Measurements from ENCODE around the gene SH3D19. TPM values are rescaled to one million over a fixed set of nuclear protein-coding genes. Genes with fewer than 3 reads are reported as not detected.
A peak's percentile ranks its signal among the peaks of the same experiment; 100 is the strongest.
"Not testable (repeated sequence)": the region's sequence is repeated elsewhere in the genome, so short reads cannot be mapped to it uniquely, and the experiment has no call there.

SH3D19 gene
- total RNA-seq, 4 donors from 2014 or later: 35.1 to 113 (median 38.6) TPM

DNA sequence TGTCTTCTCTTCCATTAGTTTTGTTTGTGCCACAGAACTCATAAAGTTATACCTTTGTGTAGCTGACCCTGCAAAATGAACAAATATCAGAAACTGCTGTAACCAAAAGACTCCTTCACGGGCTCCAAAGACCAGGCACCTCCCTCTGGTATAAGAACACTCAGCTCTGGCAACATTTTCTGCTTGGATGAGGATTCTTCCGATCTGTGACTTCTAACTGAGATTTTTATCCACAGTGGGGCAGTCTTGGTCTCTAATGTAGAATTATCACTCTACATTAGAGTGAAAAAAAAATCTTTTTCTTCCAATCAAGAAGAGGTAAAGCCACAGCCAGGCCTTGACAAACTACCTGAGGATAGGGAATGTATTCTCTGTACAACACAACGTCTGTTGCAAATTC is 86.9 kb downstream of the SH3D19 start:
- Histone ChIP-seq H3K27me3 (no peaks in the 10 kb centered on the region), H3K4me3 (no peak overlapping the region), H3K4me1 (peaks cover 0 to 8% (median 0%) of the 10 kb centered on the region in 3 donors), H3K9me3 (no peaks in the 10 kb centered on the region), H3K36me3 (peaks cover 0 to 6% (median 0%) of the 10 kb centered on the region in 3 donors), H3K27ac (no peak overlapping the region)
- DNase-seq: no peak
- intact Hi-C loops (cut with DNase I): no loop called here
- no peak for TF ChIP-seq CTCF (IDR thresholded peaks at IDR 0.05)
- no peak for TF ChIP-seq POLR2A (IDR thresholded peaks at IDR 0.05)
- 29 to 37% methylated on average over 3 of the region's 3 CpGs for WGBS, 2 donors

GRCh38 chr4:151236036-151236435 is 89.4 kb downstream of the SH3D19 start:
- WGBS, 2 donors: no CpG with 5 or more reads among the region's 27 CpGs
- H3K27me3 ChIP-seq: no peaks in the 10 kb centered on the region
- no peak for DNase-seq
- H3K4me3 ChIP-seq: no peak overlapping the region
- H3K4me1 ChIP-seq: peaks cover 0 to 26% (median 0%) of the 10 kb centered on the region in 3 donors
- H3K27ac ChIP-seq: no peak overlapping the region
- H3K36me3 ChIP-seq: peaks cover 0 to 6% (median 0%) of the 10 kb centered on the region in 3 donors
- TF ChIP-seq POLR2A (IDR thresholded peaks at IDR 0.05) (no peak), CTCF (IDR thresholded peaks at IDR 0.05) (no peak)
- intact Hi-C loops (cut with DNase I): no loop called here
- H3K9me3 ChIP-seq: no peaks in the 10 kb centered on the region

GRCh38 chr4:151235373-151235772 is 90.0 kb downstream of the SH3D19 start:
- H3K36me3 ChIP-seq; intact Hi-C loops (cut with DNase I); H3K27me3 ChIP-seq; H3K4me3 ChIP-seq; H3K27ac ChIP-seq; H3K9me3 ChIP-seq; DNase-seq: not testable (repeated sequence)
- peaks cover 0 to 26% (median 0%) of the 10 kb centered on the region in 3 donors for H3K4me1 ChIP-seq
- 82 to 93% methylated on average over 1 of the region's 1 CpG for WGBS, 2 donors

DNA sequence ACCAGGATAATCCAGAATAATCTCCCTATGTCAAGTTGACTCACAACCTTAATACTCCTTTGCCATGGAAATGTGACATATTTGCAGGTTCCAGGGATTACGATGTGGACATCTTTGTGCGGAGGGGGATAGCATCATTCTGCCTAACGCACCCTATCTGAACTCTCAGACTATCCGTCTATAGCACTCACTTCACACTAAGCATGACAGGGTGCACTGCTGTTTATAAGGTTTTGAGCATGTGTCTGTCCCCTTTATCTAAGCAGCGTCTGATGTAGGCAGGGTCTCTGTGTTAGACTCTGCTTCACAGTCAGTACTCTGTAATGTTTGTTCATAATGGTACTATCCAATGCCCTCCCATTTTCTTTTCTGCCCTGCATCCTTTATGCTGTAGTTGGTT is 91.8 kb downstream of the SH3D19 start:
- Histone ChIP-seq H3K27ac (no peak overlapping the region), H3K9me3 (no peaks in the 10 kb centered on the region), H3K36me3 (peaks cover 0 to 6% (median 0%) of the 10 kb centered on the region in 3 donors), H3K4me1 (peaks cover 0 to 22% (median 0%) of the 10 kb centered on the region in 3 donors), H3K4me3 (no peak overlapping the region), H3K27me3 (no peaks in the 10 kb centered on the region)
- TF ChIP-seq CTCF (IDR thresholded peaks at IDR 0.05) (no peak), POLR2A (IDR thresholded peaks at IDR 0.05) (no peak)
- intact Hi-C loops (cut with DNase I): no loop called here
- 85 to 92% methylated on average over 5 of the region's 5 CpGs for WGBS, 2 donors
- DNase-seq: no peak

DNA sequence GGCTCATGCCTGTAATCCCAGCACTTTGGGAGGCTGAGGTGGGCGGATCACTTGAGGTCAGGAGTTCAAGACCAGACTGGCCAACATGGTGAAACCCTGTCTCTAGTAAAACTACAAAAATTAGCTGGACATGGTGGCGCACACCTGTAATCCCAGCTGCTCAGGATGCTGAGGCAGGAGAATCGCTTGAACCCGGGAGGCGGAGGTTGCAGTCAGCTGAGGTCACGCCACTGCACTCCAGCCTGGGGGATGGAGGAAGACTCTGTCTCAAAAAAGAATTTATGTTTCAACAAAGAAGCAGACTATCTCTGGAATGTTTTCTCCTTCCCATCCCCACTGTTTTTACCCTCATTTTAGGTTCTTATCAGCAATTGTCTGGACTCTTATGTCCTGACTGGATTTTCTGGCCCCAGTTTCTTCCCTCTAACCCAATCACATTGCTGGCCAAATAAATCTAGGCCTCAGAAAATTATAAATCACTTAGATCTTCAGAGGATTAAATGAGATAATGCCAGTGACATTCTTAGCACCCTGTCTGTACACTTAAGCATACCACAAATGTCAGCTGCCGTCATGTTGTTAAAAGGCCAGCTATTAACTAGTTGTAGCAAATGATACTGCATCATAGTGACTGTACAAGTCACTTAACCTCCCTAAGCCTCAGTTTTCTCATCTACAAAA is 93.3 kb downstream of the SH3D19 start:
- H3K27me3 ChIP-seq: no peaks in the 10 kb centered on the region
- H3K27ac ChIP-seq: peak overlapping the region in 2 of 4 donors; percentile 8 to 11
- intact Hi-C loops (cut with DNase I): no loop called here
- H3K9me3 ChIP-seq: no peaks in the 10 kb centered on the region
- H3K4me3 ChIP-seq: no peak overlapping the region
- peaks cover 0 to 37% (median 9%) of the 10 kb centered on the region in 3 donors for H3K4me1 ChIP-seq
- no peak for DNase-seq
- peaks cover 0 to 6% (median 0%) of the 10 kb centered on the region in 3 donors for H3K36me3 ChIP-seq
- WGBS, 2 donors: 84 to 86% methylated on average over 7 of the region's 7 CpGs
- TF ChIP-seq POLR2A (IDR thresholded peaks at IDR 0.05): no peak
- TF ChIP-seq CTCF (IDR thresholded peaks at IDR 0.05): no peak

All from esophagus squamous epithelium (tissue), 5 donors.